ENCODE data around the gene HNRNPU.
A peak's percentile ranks its signal among the peaks of the same experiment; 100 is the strongest.

DNA sequence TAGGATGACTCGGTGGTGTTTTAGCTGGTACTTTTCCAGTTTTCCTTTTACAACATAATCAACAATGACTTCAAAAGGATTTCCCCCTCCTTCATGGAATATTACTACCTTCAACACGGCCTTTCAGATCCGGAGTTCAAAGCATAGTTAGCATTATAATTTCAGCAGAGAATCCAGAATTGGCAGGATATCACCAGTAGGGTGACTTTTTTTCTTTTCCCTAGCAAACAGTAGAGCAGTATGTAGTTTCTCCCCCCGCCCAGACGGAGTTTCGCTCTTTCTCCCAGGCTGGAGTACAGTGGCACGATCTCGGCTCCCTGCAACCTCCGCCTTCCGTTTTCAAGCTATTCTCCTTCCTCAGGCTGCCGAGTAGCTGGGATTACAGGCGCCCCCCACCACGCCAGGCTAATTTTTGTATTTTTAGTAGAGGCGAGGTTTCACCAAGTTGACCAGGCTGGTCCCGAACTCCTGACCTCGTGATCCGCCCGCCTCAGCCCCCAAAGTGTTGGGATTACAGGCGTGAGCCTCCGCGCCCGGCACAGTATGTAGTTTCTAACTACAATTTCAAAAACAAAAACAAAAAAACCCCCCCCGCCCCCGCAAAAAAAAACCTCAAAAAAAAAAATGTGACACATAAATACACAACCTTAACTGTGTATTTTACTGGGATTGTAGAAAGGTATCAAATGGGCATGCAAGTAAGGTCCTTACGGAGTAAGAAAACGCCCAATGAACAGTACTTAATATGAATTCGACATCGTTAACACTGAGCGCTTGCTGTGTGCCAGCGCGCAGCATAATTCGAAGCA, 30.4 kb downstream of the HNRNPU start:
- TF ChIP-seq, protein P1, sequence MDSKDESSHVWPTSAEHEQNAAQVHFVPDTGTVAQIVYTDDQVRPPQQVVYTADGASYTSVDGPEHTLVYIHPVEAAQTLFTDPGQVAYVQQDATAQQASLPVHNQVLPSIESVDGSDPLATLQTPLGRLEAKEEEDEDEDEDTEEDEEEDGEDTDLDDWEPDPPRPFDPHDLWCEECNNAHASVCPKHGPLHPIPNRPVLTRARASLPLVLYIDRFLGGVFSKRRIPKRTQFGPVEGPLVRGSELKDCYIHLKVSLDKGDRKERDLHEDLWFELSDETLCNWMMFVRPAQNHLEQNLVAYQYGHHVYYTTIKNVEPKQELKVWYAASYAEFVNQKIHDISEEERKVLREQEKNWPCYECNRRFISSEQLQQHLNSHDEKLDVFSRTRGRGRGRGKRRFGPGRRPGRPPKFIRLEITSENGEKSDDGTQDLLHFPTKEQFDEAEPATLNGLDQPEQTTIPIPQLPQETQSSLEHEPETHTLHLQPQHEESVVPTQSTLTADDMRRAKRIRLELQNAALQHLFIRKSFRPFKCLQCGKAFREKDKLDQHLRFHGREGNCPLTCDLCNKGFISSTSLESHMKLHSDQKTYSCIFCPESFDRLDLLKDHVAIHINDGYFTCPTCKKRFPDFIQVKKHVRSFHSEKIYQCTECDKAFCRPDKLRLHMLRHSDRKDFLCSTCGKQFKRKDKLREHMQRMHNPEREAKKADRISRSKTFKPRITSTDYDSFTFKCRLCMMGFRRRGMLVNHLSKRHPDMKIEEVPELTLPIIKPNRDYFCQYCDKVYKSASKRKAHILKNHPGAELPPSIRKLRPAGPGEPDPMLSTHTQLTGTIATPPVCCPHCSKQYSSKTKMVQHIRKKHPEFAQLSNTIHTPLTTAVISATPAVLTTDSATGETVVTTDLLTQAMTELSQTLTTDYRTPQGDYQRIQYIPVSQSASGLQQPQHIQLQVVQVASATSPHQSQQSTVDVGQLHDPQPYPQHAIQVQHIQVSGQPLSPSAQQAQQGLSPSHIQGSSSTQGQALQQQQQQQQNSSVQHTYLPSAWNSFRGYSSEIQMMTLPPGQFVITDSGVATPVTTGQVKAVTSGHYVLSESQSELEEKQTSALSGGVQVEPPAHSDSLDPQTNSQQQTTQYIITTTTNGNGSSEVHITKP (tag by site-specific recombination; IDR thresholded peaks at IDR 0.05) = peak; percentile 89
- TF ChIP-seq ZNF792 (tag by site-specific recombination; IDR thresholded peaks at IDR 0.05) = peak; percentile 94
- TF ChIP-seq, protein P2, sequence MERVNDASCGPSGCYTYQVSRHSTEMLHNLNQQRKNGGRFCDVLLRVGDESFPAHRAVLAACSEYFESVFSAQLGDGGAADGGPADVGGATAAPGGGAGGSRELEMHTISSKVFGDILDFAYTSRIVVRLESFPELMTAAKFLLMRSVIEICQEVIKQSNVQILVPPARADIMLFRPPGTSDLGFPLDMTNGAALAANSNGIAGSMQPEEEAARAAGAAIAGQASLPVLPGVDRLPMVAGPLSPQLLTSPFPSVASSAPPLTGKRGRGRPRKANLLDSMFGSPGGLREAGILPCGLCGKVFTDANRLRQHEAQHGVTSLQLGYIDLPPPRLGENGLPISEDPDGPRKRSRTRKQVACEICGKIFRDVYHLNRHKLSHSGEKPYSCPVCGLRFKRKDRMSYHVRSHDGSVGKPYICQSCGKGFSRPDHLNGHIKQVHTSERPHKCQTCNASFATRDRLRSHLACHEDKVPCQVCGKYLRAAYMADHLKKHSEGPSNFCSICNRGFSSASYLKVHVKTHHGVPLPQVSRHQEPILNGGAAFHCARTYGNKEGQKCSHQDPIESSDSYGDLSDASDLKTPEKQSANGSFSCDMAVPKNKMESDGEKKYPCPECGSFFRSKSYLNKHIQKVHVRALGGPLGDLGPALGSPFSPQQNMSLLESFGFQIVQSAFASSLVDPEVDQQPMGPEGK (tag by site-specific recombination; IDR thresholded peaks at IDR 0.05) = peak; percentile 98
- TF ChIP-seq, protein P3, sequence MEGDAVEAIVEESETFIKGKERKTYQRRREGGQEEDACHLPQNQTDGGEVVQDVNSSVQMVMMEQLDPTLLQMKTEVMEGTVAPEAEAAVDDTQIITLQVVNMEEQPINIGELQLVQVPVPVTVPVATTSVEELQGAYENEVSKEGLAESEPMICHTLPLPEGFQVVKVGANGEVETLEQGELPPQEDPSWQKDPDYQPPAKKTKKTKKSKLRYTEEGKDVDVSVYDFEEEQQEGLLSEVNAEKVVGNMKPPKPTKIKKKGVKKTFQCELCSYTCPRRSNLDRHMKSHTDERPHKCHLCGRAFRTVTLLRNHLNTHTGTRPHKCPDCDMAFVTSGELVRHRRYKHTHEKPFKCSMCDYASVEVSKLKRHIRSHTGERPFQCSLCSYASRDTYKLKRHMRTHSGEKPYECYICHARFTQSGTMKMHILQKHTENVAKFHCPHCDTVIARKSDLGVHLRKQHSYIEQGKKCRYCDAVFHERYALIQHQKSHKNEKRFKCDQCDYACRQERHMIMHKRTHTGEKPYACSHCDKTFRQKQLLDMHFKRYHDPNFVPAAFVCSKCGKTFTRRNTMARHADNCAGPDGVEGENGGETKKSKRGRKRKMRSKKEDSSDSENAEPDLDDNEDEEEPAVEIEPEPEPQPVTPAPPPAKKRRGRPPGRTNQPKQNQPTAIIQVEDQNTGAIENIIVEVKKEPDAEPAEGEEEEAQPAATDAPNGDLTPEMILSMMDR (tag by site-specific recombination; IDR thresholded peaks at IDR 0.05) = peak; percentile 84
- TF ChIP-seq, protein P4, sequence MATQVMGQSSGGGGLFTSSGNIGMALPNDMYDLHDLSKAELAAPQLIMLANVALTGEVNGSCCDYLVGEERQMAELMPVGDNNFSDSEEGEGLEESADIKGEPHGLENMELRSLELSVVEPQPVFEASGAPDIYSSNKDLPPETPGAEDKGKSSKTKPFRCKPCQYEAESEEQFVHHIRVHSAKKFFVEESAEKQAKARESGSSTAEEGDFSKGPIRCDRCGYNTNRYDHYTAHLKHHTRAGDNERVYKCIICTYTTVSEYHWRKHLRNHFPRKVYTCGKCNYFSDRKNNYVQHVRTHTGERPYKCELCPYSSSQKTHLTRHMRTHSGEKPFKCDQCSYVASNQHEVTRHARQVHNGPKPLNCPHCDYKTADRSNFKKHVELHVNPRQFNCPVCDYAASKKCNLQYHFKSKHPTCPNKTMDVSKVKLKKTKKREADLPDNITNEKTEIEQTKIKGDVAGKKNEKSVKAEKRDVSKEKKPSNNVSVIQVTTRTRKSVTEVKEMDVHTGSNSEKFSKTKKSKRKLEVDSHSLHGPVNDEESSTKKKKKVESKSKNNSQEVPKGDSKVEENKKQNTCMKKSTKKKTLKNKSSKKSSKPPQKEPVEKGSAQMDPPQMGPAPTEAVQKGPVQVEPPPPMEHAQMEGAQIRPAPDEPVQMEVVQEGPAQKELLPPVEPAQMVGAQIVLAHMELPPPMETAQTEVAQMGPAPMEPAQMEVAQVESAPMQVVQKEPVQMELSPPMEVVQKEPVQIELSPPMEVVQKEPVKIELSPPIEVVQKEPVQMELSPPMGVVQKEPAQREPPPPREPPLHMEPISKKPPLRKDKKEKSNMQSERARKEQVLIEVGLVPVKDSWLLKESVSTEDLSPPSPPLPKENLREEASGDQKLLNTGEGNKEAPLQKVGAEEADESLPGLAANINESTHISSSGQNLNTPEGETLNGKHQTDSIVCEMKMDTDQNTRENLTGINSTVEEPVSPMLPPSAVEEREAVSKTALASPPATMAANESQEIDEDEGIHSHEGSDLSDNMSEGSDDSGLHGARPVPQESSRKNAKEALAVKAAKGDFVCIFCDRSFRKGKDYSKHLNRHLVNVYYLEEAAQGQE (tag by site-specific recombination; IDR thresholded peaks at IDR 0.05) = peak; percentile 10; the same call in 1 of the 2 replicates
- TF ChIP-seq ZBTB17 (tag by site-specific recombination; IDR thresholded peaks at IDR 0.05) = peak; percentile 90
- no peak; the same call in 1 of the 2 replicates for TF ChIP-seq SP2 (tag by site-specific recombination; IDR thresholded peaks at IDR 0.05)
- TF ChIP-seq, protein P5, sequence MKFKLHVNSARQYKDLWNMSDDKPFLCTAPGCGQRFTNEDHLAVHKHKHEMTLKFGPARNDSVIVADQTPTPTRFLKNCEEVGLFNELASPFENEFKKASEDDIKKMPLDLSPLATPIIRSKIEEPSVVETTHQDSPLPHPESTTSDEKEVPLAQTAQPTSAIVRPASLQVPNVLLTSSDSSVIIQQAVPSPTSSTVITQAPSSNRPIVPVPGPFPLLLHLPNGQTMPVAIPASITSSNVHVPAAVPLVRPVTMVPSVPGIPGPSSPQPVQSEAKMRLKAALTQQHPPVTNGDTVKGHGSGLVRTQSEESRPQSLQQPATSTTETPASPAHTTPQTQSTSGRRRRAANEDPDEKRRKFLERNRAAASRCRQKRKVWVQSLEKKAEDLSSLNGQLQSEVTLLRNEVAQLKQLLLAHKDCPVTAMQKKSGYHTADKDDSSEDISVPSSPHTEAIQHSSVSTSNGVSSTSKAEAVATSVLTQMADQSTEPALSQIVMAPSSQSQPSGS (tag by site-specific recombination; IDR thresholded peaks at IDR 0.05; ENCODE audit: low read depth) = peak; percentile 43; the same call in 1 of the 2 replicates
- TF ChIP-seq YY1 (tag by site-specific recombination; IDR thresholded peaks at IDR 0.05) = no peak
- no peak; the same call in 1 of the 2 replicates for TF ChIP-seq ZNF133 (tag by site-specific recombination; IDR thresholded peaks at IDR 0.05)
